Motor neuron (in vitro differentiated cells): Measurements from ENCODE around the gene KRTAP12-3. TPM values are rescaled to one million over a fixed set of nuclear protein-coding genes. Genes with fewer than 3 reads are reported as not detected.
"Not testable (repeated sequence)": the region's sequence is repeated elsewhere in the genome, so short reads cannot be mapped to it uniquely, and the experiment has no call there.

ENCODE experiments used
- ATAC-seq, 8 experiments: fragments of 200-7000 bp; cut with Tn5 transposase; replicated peaks in 6 of 8; 2 replicates each; pipeline ENCODE4 v1.8.0; 2021; ENCODE audit warnings: mild to moderate bottlenecking in 8 of 8, moderate library complexity in 8 of 8
- H3K27ac ChIP-seq, 2 donors: fragments of 250-450 bp; sonication (Bioruptor Pico); 2 replicates each; pipeline ENCODE4 v1.9.0; 2021; ENCODE audit warnings: antibody characterized with exemption in 2 of 2, mild to moderate bottlenecking in 2 of 2, moderate library complexity in 1 of 2
- H3K4me1 ChIP-seq, 2 donors: fragments of 250-450 bp; sonication (Bioruptor Pico); replicated peaks in 1 of 2; 2 replicates each; pipeline ENCODE4 v1.6.1; 2021; ENCODE audit warnings: antibody characterized with exemption in 2 of 2, mild to moderate bottlenecking in 2 of 2, moderate library complexity in 1 of 2
- H3K4me3 ChIP-seq, 5 donors: fragments of 250-450 bp; sonication (Bioruptor Pico); 2 replicates each; pipeline ENCODE4 v1.9.0; 2021; ENCODE audit warnings: antibody characterized with exemption in 5 of 5, mild to moderate bottlenecking in 5 of 5, moderate library complexity in 4 of 5
- WGBS, 10 experiments: fragments of 450-650 bp; shearing (Covaris generic); methylation state at CpG; one replicate each; pipeline ENCODE4 v1.0.0; 2022; 5-methylcytosine and 5-hydroxymethylcytosine counted together
- in situ Hi-C, 9 experiments: fragments of 400-800 bp; cut with MboI; loops; one replicate each; pipeline ENCODE4 v1.15.0; 2021; ENCODE audit warnings: low sequenced_read_pairs in 9 of 9, low pct_unique_long_range_greater_than_20kb in 2 of 9; ENCODE audit not compliant: unreplicated experiment in 9 of 9
- total RNA-seq, 8 experiments: library from RNA; unstranded; fragments of 300-600 nt; gene quantifications; 2 replicates each; pipeline versions ENCODE4 v1.2.3 to v1.2.4, GENCODE V29; 2022

Gene KRTAP12-3
- total RNA-seq, 8 experiments from 2014 or later, result not detected

DNA sequence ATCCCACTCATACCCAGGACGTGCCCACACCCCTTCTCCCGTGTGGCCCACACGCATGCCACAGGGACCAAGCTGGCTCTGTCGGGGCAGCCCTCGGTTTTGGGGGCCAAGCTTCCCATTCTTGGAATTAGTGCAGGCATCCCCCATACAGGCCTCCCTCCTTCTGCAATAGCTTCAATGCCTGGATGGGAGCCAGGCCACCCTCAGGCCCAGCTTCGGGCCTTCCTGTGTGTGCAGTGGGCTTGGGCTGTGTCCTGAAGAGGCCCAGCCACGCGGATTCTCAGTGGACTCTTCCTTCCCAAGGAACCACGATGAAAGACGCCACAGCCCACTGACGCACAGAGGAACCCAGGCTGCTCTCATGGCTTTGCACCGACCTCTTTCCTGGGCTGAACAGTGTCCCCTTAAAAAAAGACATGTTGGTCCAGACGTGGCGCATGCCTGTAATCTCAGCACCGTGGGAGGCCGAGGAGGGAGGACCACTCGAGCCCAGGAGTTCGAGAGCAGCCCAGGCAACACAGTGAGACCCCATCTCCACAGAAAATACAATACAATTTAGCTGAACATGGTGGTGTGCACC is 8.1 kb upstream of the KRTAP12-3 start:
- no peaks in the 10 kb centered on the region for H3K4me1 ChIP-seq
- H3K27ac ChIP-seq, result no peak overlapping the region
- no peak overlapping the region for H3K4me3 ChIP-seq
- WGBS, 10 experiments, result 67 to 96% (median 87%) methylated on average over 4 to 11 of the region's 18 CpGs; no CpG with 5 or more reads in 5 of the 10 experiments
- no peak for ATAC-seq
- in situ Hi-C loops, result no loop called here

DNA sequence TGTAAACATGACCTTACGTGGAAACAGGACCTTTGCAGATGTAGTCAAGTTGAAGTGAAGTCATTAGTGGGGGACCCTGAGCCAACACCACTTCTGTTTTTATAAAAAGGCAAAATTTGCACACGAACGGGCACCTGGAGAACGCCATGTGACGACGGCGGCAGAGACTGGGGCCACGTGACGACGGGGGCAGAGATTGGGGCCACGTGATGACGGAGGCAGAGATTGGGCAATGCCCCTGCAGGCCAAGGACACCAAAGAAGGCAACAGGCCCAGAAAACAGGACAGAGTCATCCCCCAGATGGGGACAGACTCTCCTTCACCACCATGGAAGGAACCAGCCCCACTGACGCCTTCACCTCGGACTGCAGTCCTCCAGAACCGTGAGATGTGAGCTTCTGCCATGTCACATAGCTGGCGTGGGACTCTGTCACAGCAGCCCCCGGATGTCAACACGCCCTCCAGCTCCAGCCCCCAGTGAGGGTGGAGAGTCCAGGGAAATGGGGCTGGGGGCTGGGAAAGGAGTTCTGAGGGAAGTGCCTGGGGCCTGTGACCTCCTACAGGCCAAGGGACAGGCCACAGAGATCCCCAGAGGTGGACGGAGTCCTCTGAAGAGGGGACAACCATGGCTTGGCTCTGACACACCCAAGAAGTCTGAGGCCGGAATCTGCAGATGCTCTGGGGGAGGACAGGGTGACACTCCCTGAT is 7.3 kb upstream of the KRTAP12-3 start:
- in situ Hi-C loops, result no loop called here

DNA sequence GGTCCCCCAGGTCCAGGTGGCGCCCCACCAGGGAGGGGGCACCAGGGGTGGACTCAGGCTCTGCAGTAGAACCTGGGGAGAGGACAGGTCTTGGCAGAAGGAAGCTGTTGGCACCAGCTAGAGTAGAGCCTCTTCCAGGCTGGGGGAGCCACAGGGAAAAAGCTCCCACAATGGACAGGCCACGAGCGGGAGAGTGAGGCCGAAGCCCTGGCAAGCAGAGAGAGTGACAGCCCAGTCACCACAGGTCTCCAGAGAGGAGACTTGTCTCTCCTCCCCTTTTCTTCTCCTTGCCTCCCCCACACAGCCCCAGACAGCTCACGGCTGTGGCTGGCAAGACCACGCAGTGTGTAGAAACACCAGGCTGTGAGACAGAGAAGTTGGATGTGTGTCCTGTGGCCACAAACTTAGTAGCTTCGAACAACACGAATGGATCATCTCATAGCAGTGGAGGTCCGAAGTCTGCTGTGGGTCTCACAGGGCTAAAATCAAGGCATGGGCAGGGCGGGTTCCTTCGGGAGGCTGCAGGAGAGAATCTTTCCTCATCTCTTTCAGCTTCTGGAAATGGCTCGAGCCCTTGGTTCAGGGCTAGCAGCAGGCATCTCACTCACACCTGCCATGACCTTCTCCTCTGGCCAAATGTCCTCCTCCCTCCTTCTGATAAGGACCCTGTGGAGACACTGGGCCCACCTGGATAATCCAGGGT is 6.6 kb upstream of the KRTAP12-3 start:
- ATAC-seq, result no peak
- 29 to 97% (median 86%) methylated on average over 1 to 7 of the region's 12 CpGs; no CpG with 5 or more reads in 4 of the 10 experiments for WGBS, 10 experiments
- no peaks in the 10 kb centered on the region for H3K4me1 ChIP-seq
- in situ Hi-C loops, result no loop called here
- H3K4me3 ChIP-seq, result no peak overlapping the region
- no peak overlapping the region for H3K27ac ChIP-seq

More for the DNA sequence above, 7.3 kb upstream of the KRTAP12-3 start:
- ATAC-seq, result no peak
- Histone ChIP-seq H3K4me3 (no peak overlapping the region), H3K27ac (no peak overlapping the region), H3K4me1 (no peaks in the 10 kb centered on the region)
- WGBS, 10 experiments, result 49 to 100% (median 81%) methylated on average over 1 to 11 of the region's 20 CpGs; no CpG with 5 or more reads in 1 of the 10 experiments

- Histone ChIP-seq H3K4me1 (no peaks in the 10 kb centered on the region), H3K27ac (no peak overlapping the region), H3K4me3 (no peak overlapping the region)
- WGBS, 10 experiments, result 12 to 100% (median 58%) methylated on average over 1 to 10 of the region's 14 CpGs
- peak in 7 of 8 experiments; percentile 30 to 71 (median 56) for ATAC-seq
- in situ Hi-C loops, result no loop called here
These were observed 4.6 kb upstream of the KRTAP12-3 start for GRCh38 chr21:44653123-44653522.

GRCh38 chr21:44653656-44654575 is 3.8 kb upstream of the KRTAP12-3 start:
- H3K4me1 ChIP-seq, result no peaks in the 10 kb centered on the region
- no peak overlapping the region for H3K4me3 ChIP-seq
- in situ Hi-C loops, result no loop called here
- no peak overlapping the region for H3K27ac ChIP-seq
- WGBS, 10 experiments, result 13 to 90% (median 80%) methylated on average over 2 to 10 of the region's 17 CpGs; no CpG with 5 or more reads in 1 of the 10 experiments
- ATAC-seq, result no peak

- no peak for ATAC-seq
- 10 to 100% (median 78%) methylated on average over 1 to 4 of the region's 9 CpGs; no CpG with 5 or more reads in 3 of the 10 experiments for WGBS, 10 experiments
- Histone ChIP-seq H3K4me1 (no peaks in the 10 kb centered on the region), H3K27ac (no peak within 1 kb of the TSS), H3K4me3 (no peak within 1 kb of the TSS)
- in situ Hi-C loops, result no loop called here
These were observed 3.1 kb upstream of the KRTAP12-3 start, which contains the start of gene KRTAP12-4 for GRCh38 chr21:44654576-44655175. Gene KRTAP12-4, minus strand, starts transcription at chr21:44654659. Its CDS starts 45 bp downstream, at chr21:44654614.

- no peak overlapping the region for H3K4me3 ChIP-seq
- no peaks in the 10 kb centered on the region for H3K4me1 ChIP-seq
- ATAC-seq, result no peak
- 60% methylated on average over 1 of the region's 1 CpG; no CpG with 5 or more reads in 9 of the 10 experiments for whole genome bisulfite sequencing, 10 experiments
- H3K27ac ChIP-seq, result no peak overlapping the region
- in situ Hi-C loops, result no loop called here
These were observed 864 bp upstream of the KRTAP12-3 start for GRCh38 chr21:44656868-44657267.

GRCh38 chr21:44658541-44658910 is 794 bp downstream of the KRTAP12-3 start:
- 60 to 100% (median 83%) methylated on average over 1 of the region's 5 CpGs; no CpG with 5 or more reads in 7 of the 10 experiments for whole genome bisulfite sequencing, 10 experiments
- no peak for ATAC-seq

DNA sequence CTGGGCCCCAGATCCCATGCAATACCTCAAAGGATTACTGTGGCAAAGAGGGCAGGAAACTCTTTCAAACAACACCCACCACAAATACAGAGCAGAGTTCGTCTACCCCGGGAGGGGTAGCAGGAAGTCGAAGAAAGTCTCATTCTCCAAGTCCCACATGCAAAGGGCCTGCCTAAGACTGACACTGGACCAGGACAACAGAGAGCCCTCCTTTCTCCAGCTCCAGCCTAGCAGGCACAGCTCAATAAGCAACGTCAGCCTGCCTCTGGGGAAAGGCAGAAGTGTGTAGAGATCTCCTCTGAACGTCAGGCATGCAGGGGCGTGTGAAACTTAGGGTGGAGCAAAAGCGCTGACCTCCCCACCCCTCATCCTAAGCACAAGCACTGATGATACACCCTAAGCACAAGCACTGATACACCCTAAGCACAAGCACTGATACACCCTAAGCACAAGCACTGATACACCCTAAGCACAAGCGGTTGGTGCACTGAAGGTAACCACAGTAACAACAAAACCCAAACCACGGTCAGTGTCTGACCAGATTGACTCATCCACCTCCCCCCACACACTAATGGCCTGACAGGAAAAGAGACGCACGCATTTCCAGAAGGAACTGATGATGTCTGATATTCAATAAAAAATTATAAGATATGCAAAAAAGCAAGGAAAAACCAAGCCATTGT is 1.3 kb downstream of the KRTAP12-3 start:
- WGBS, 10 experiments, result 25 to 100% (median 67%) methylated on average over 1 to 10 of the region's 11 CpGs; no CpG with 5 or more reads in 1 of the 10 experiments
- H3K4me3 ChIP-seq, result no peak overlapping the region

More at GRCh38 chr21:44658541-44658910, 794 bp downstream of the KRTAP12-3 start:
- Histone ChIP-seq H3K27ac (no peak overlapping the region), H3K4me3 (no peak overlapping the region), H3K4me1 (no peaks in the 10 kb centered on the region)
- in situ Hi-C loops, result no loop called here

DNA sequence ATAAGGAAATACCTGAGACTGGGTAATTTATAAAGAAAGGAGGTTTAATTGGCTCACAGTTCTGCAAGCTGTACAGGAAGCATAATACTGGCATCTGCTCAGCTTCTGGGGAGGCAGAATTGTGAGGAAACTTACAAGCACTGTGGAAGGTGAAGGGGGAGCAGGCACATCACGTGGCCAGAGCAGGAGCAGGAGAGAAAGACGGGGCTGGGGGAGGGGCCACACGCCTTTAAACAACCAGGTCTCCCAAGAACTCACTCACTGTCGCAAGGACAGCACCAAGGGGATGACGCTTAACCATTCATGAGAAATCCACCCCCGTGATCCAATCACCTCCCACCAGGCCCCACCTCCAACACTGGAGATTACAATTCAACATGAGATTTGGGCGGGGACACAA is 3.8 kb downstream of the KRTAP12-3 start:
- in situ Hi-C loops, ATAC-seq, H3K27ac ChIP-seq, H3K4me3 ChIP-seq, H3K4me1 ChIP-seq: not testable (repeated sequence)
- 0 to 100% (median 73%) methylated on average over 1 to 5 of the region's 7 CpGs for WGBS, 10 experiments

More for the DNA sequence above, 1.3 kb downstream of the KRTAP12-3 start:
- no peak overlapping the region for H3K27ac ChIP-seq
- peak in 2 of 8 experiments; percentile 60 to 97 for ATAC-seq
- in situ Hi-C loops, result no loop called here
- H3K4me1 ChIP-seq, result no peaks in the 10 kb centered on the region

DNA sequence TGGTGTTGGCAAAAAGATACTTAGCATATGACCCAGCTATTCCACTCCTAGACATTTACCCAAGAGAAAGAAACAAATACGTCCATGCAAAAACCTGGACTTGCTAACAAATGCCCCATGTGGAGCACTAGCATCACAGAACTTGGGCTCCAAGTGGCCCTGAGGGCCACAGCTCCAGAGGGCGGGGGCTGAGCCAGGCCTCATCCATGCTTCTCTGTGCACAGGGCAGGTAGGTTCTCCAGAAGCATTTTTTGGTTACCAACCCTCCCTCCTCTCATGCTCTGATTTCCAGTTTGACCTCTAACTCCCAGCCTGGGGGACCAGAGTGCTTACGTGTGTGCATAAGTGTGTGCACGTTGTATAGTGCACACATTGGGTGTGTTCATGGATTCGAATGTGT is 7.0 kb downstream of the KRTAP12-3 start:
- Histone ChIP-seq H3K27ac (no peak overlapping the region), H3K4me3 (no peak overlapping the region), H3K4me1 (no peaks in the 10 kb centered on the region)
- no peak for ATAC-seq
- in situ Hi-C loops, result no loop called here
- WGBS, 10 experiments, result 0 to 100% (median 82%) methylated on average over 1 to 4 of the region's 5 CpGs; no CpG with 5 or more reads in 2 of the 10 experiments
